Esophagus muscularis mucosa (tissue), 3 donors: ENCODE results near the gene PTGER1.

Experiments
- POLR2A ChIP-seq: fragments of 450-650 bp; IDR thresholded peaks from one replicate; pipeline ENCODE4 v1.6.1; 2017; ENCODE audit warnings: antibody characterized with exemption, moderate library complexity, mild to moderate bottlenecking, low read depth
- TF ChIP-seq, protein P1 (sequence below), 3 experiments: fragments of 200-600 bp in 2 of 3; fragments of 450-650 bp in 1 of 3; sonication (generic) in 2 of 3; IDR thresholded peaks; one replicate each; pipeline ENCODE4 v1.5.1; 2017 to 2019; ENCODE audit warnings: antibody characterized with exemption in 3 of 3, mild to moderate bottlenecking in 2 of 3, moderate library complexity in 1 of 3

GRCh38 chr19:14495672-14496028 is 20.5 kb upstream of the PTGER1 start:
- TF ChIP-seq, protein P1, sequence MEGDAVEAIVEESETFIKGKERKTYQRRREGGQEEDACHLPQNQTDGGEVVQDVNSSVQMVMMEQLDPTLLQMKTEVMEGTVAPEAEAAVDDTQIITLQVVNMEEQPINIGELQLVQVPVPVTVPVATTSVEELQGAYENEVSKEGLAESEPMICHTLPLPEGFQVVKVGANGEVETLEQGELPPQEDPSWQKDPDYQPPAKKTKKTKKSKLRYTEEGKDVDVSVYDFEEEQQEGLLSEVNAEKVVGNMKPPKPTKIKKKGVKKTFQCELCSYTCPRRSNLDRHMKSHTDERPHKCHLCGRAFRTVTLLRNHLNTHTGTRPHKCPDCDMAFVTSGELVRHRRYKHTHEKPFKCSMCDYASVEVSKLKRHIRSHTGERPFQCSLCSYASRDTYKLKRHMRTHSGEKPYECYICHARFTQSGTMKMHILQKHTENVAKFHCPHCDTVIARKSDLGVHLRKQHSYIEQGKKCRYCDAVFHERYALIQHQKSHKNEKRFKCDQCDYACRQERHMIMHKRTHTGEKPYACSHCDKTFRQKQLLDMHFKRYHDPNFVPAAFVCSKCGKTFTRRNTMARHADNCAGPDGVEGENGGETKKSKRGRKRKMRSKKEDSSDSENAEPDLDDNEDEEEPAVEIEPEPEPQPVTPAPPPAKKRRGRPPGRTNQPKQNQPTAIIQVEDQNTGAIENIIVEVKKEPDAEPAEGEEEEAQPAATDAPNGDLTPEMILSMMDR (IDR thresholded peaks at IDR 0.05): no peak
- TF ChIP-seq POLR2A: no peak
